SH-SY5Y (cell line): ENCODE results near the gene TYW3.

Experiments
- GATA2 ChIP-seq: IDR thresholded peaks from 2 replicates; pipeline ENCODE4 v1.6.1; 2011; ENCODE audit warnings: mild to moderate bottlenecking, low read depth, low read length
- GATA3 ChIP-seq: IDR thresholded peaks from 2 replicates; pipeline ENCODE4 v1.6.1; 2011; ENCODE audit warnings: low read depth, mild to moderate bottlenecking, low read length, moderate library complexity

DNA sequence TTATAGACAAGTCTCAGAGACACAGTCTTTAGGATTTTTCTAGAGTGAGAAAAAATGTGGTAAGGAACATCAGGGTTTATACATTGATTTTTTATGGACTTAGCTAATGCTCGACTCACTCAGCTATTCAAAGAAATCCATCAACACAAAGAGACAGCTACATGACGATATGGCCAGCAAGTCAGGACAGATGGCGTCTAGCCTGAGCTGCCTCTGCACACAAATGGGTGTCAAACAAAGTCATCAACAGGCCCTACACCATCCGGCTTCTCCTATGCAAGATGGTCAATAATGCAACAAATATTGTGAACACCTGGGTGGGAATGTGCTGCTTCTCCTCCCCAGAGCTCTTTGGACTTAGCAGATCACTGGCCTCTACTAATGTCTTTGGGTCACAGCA, 46.0 kb upstream of the TYW3 start:
- TF ChIP-seq GATA2 (no peak), GATA3 (no peak)
